NCI-H1694 treated with DMSO at 0.1 percent for 48 hours (cell line): ENCODE data around the gene NBEAL2.

ENCODE experiments used
- DNase-seq: peaks from one replicate; lab custom pipeline; 2025; lab: John Stamatoyannopoulos, UW

Gene NBEAL2

DNA sequence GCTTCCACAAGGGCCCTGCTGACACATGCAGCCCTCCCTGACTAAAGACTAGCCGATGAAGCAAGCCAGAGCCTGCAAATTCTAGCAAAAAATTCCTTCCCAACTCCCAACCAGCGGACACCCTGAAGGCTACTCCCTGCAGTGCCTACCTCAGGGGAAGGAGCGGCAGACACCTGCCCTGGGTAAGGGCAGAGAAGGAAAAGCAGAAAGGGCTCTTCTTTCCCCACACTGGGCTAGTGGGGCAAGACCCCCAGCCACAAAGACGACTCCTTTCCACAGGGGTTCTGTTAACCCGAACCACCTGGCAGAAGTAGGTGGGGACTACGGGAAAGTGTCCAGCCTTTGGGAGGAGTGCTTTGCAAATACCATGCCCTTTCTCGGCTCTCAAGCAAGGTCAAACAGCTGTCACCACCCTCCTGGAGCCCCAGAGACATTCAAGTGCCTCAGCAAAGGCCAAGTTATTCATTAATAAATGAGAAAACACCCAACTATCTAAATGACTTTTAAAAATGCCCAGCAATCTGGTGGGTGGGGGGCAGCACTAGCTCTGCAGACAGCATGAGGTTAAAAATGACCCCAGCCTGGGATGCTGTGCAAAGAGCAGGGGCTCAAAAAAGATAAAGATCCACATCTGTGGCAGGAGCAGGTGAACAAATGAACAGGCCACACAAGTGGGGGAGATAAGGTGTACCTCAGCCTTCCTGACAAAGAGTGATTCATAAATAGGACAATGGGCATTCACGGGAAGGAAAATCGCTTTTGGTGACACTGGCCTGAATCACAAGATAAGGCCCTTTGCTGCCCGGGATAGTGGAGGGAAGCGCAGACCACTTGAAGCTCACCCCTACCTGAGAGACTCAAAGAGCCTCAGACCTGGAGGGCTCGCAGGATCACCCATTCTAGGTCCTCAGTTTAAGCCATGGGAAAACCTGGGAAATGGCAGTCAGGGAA is 36.0 kb upstream of the NBEAL2 start:
- no peak for DNase-seq

DNA sequence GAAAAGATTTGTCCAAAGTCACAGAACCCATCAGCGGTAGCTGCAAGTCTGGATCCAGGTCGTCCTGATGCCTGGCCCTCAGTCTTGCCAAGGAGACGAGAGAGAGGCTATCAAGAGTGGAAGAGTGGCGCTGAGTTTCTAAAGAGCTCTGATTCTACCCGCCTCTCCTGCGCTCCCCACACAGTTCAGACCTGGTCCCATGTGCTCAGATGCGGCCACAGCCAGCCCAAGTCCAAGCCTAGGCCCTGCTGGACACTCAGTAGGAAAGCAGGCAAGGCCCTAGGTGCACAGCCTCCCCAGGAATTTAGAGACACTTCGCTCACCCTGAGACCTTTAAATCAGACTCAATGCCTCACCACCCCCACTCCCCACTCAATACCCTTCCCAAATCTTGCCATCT is 35.3 kb upstream of the NBEAL2 start:
- DNase-seq: no peak

GRCh38 chr3:46946416-46946815 is 33.0 kb upstream of the NBEAL2 start:
- DNase-seq: no peak

- DNase-seq: no peak
These were observed 32.5 kb upstream of the NBEAL2 start for GRCh38 chr3:46946856-46947545.

GRCh38 chr3:46947546-46947901 is 31.9 kb upstream of the NBEAL2 start:
- no peak for DNase-seq

DNA sequence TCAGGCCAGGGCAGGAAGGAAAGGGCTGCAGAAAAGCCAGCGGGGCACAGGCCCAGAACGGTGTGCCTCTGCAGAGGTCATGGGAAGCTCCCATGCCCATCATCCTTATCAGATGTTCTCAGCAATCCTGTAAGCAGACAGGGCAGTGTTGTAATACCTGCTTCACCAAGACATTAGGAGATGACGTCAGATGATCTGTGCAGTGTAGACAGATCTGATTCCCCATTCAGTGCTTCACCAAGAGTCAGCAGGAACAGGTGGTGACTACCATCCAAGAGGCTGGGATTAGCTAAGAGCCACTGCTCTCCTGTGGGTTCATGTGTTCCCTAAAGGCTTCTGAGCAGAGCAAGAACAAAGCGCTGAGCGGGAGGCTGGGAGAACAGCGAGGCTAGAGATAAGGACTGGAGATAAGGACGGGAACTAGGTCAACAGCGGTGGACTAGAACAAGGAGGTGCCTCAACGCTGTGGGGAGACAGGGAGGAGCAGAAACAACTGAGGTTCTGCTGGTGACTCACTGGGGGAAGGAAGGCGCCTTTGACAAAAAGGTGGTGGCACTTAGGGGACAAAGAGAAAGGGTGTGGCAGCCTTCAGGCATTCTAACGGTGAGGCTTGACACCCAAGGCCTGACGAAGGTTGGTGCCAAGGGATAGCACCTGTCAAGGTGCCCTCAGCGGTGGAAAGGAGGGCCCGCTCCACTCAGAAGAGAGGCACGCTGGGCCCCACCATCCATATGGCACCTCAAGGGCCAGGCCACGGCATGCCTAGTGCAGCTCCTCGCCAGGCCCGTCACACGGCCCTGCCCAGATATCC is 31.3 kb upstream of the NBEAL2 start:
- DNase-seq: no peak

GRCh38 chr3:46948830-46949671 is 30.4 kb upstream of the NBEAL2 start:
- DNase-seq: no peak

DNA sequence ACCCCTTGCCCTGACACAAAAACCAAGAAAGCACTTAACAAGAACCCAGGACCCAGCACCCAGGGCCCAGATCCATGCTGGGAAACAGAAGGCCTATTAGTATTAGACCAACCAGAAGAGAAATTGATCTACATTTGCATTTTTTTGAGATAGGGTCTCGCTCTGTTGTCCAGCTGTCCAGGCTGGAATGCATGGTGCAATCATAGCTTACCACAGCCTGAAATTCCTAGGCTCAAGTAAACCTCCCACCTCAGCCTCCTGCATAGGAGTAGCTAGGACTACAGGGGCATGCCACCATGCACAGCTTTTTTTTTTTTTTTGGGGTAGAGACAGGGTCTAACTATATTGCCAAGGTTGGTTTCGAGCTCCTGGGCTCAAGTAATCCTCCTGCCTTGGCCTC is 29.3 kb upstream of the NBEAL2 start:
- no peak for DNase-seq

DNA sequence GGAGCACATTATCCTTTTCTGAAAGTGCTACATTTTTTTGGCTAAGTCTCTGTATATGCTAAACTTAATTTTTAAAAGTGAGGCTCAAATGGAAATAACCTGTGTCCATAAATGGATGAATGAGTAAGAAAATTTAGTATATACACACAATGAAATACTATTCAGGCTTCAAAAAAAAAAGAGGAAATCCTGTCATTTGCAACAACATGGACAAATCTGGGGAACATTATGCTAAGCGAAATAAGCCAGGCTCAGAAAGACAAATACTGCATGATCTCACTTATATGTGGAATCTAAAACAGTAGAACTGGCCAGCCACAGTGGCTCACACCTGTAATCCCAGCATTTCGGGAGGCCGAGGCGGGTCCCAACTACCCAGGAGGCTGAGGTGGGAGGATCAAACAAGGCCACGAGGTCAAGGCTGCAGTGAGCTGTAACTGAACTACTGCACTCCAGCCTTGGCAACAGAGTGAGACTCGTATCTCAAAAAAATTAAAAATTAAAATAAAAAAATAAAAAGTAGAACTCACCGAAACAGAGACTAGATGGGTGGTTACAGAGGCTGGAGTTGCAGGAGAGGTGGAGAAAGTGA is 28.7 kb upstream of the NBEAL2 start:
- DNase-seq: no peak

GRCh38 chr3:46952813-46953212 is 26.7 kb upstream of the NBEAL2 start:
- no peak for DNase-seq

DNA sequence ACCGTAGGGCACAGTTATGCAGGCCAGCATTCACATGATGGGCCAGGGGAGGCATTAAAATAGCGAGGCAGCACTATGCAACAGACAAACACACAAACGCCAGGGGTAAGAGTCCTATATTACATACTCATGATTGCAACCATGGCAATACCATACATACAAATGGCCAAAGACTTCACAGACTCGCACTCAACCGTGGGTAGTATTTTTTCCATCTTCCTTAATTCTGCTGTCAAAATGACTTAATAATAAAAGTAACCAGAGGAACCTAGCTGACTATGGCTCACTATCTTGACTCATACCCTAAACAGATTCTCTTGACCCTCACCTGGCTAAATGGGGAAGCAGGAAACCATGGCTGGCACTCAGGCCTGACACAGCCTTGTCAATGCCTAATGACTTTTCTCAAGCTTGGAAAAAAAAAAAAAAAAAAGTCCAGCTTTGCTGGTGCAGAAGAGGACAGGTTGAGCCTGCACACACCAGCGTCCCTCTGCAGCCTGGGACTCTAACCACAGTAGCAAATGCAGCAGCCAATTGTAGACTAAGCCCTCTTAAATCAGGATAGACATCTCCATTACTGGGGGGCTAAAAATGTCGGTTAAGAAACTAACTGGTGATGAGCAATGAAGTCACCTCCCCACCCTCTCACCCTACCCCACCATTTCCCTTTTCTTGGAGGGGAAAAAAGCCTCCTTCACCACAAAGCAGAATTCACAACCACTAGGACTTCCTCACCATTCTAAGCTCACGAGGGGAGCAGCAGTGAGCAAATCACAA is 26.0 kb upstream of the NBEAL2 start:
- no peak for DNase-seq

DNA sequence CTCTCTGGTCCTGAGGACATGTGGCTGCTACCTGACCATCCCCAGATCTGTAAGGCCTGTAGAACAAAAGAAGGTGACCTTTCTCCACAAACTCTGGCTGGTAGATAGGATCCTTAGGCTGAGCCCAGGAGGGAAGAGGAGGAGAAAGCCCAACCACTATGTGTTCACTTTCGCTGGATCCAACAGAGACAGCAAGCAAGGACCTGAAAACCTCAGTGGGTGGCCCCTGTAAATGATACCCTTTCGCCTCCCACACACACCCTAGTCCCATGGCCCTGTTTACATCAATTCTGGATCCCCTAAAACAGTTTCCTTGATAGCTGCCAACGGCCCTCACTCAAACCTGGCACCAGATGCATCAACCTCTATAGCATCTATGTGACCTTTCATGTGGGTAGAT is 25.3 kb upstream of the NBEAL2 start:
- no peak for DNase-seq

GRCh38 chr3:46955157-46955556 is 24.3 kb upstream of the NBEAL2 start:
- no peak for DNase-seq

- DNase-seq: no peak
These were observed 23.6 kb upstream of the NBEAL2 start for GRCh38 chr3:46955801-46956259.

GRCh38 chr3:46957092-46957820 is 22.2 kb upstream of the NBEAL2 start:
- no peak for DNase-seq

DNA sequence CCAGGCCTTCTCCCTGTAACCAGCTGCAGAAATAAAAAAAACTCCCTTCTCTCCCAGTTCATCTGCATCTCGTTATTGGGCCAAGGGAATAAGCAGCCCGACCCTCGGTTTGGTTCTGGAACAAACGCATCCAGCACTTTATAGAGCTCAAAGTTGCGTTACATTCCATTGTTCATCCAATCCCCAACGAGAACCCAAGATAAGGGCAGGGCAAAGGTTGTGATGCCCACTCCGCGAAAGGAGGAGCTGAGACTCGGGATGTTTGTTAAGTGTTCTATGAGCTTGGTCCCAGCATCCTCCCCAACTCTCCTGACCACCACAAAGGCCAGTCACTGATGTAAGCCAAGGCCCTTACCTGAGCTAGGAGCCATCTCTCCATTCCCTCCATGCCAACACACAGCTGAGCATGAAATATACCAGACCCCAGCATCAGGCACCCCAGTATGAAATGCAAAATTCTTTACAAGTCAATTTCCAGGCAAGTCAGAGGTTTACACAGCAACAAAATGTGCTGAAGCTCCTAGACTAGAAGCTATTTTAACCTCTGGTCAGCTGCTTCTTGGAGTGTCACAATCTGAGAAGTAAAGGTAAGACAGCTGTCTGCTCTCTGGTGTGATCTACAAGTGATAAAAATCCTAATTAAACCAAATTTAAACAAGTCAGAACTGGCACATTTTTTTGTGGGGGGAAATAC is 20.9 kb upstream of the NBEAL2 start:
- DNase-seq: no peak

- DNase-seq: no peak
These were observed 20.3 kb upstream of the NBEAL2 start for GRCh38 chr3:46959161-46959511.

DNA sequence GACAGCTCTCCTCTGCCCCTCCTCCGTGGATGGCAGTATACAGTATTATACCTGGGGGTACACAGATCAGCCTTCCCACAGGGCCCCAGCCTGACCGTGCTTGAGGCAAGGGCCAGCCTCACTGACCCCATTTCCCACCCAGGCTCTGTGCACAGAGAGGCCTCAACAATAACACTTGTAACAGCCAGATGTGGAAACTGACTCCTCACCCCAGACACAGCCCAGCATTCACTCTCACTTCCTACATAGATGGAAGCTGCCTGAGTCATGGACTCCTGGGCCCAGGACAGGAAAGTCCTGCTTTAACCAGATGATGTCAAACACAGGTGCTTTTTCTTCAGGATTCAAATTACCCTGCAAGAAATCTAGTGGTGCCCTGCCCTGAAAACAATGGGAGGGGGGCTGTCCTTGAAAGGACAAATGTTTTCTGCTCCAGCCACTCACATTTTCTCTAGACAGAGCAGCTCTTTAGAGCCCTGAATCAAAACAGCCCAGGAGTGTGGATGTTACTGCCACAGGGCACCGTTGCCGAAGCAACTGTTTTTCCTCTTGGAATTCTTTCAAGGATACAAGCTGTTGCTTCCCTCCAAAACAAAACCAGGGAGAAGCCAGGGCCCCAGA is 19.3 kb upstream of the NBEAL2 start:
- DNase-seq: no peak

DNA sequence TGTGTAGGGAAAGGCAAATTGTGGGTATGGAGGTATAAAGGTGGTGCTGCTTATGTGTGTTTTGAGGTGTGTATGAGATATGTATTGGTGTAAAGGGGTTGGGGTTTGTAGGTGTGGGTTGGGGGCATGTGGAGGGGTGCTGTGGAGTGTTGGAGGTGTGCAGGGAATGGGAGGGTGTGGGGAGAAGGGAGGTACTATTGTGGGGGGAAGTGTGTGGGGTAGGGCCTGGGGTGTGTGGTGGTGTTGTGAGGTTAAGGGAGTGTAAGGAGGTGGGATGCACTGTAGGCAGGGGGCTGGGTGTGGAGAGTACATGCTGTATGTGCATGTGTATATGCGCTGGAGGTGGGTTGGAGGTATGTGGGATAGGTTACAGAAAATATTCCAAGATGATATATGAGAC is 18.6 kb upstream of the NBEAL2 start:
- DNase-seq: no peak
